ENCODE measurements around the gene KIFC3.
"Not testable (repeated sequence)": the region's sequence is repeated elsewhere in the genome, so short reads cannot be mapped to it uniquely, and the experiment has no call there.

Gene KIFC3

GRCh38 chr16:57825298-57826044 lies 23.2 kb upstream of the KIFC3 start:
- no peak for DNase-seq (ENCODE audit: low read depth)

GRCh38 chr16:57824888-57825287 lies 22.6 kb upstream of the KIFC3 start:
- no peak for DNase-seq (ENCODE audit: low read depth)

GRCh38 chr16:57823836-57824235 lies 21.5 kb upstream of the KIFC3 start:
- no peak for DNase-seq (ENCODE audit: low read depth)

GRCh38 chr16:57822856-57823255 lies 20.6 kb upstream of the KIFC3 start:
- DNase-seq (ENCODE audit: low read depth) = no peak

GRCh38 chr16:57822018-57822553 lies 19.8 kb upstream of the KIFC3 start:
- DNase-seq (ENCODE audit: low read depth) = no peak

GRCh38 chr16:57821149-57821971 lies 19.1 kb upstream of the KIFC3 start:
- DNase-seq (ENCODE audit: low read depth) = no peak

- no peak for DNase-seq (ENCODE audit: low read depth)
Observed at GRCh38 chr16:57818377-57819064, 16.2 kb upstream of the KIFC3 start.

- DNase-seq (ENCODE audit: low read depth) = no peak
Observed at GRCh38 chr16:57817680-57818079, 15.4 kb upstream of the KIFC3 start.

GRCh38 chr16:57815987-57816745 lies 13.9 kb upstream of the KIFC3 start:
- peak; percentile 97 for DNase-seq (ENCODE audit: low read depth)

GRCh38 chr16:57814896-57815295 lies 12.6 kb upstream of the KIFC3 start:
- no peak for DNase-seq (ENCODE audit: low read depth)

GRCh38 chr16:57813466-57813865 lies 11.2 kb upstream of the KIFC3 start:
- no peak for DNase-seq (ENCODE audit: low read depth)

GRCh38 chr16:57811340-57811739 lies 9.0 kb upstream of the KIFC3 start:
- DNase-seq (ENCODE audit: low read depth) = not testable (repeated sequence)

GRCh38 chr16:57810197-57811031 lies 8.1 kb upstream of the KIFC3 start:
- peak; percentile 92 for DNase-seq (ENCODE audit: low read depth)

- DNase-seq (ENCODE audit: low read depth) = no peak
Observed at GRCh38 chr16:57809276-57810196, 7.2 kb upstream of the KIFC3 start.

- no peak for DNase-seq (ENCODE audit: low read depth)
Observed at GRCh38 chr16:57808589-57809228, 6.4 kb upstream of the KIFC3 start.

GRCh38 chr16:57807968-57808528 lies 5.8 kb upstream of the KIFC3 start:
- peak; percentile 94 for DNase-seq (ENCODE audit: low read depth)

GRCh38 chr16:57807252-57807967 lies 5.1 kb upstream of the KIFC3 start:
- no peak for DNase-seq (ENCODE audit: low read depth)

- DNase-seq (ENCODE audit: low read depth) = no peak
Observed at GRCh38 chr16:57805176-57805575, 2.9 kb upstream of the KIFC3 start.
